Ovary (tissue), 3 donors: Measurements from ENCODE around the gene CILP2.

Source experiments
- EP300 ChIP-seq: sonication (generic); formaldehyde crosslinking; IDR thresholded peaks from one replicate; pipeline ENCODE4 v1.6.1; 2017; ENCODE audit warnings: antibody characterized with exemption
- POLR2A ChIP-seq: fragments of 450-650 bp; IDR thresholded peaks from one replicate; pipeline ENCODE4 v1.6.1; 2017; ENCODE audit warnings: antibody characterized with exemption, mild to moderate bottlenecking, moderate library complexity
- TF ChIP-seq, protein P1 (sequence below), 3 donors: fragments of 450-650 bp in 2 of 3; fragments of 200-600 bp in 1 of 3; IDR thresholded peaks; one replicate each; pipeline versions ENCODE4 v1.5.1 to v1.8.0; 2016 to 2022; ENCODE audit warnings: antibody characterized with exemption in 3 of 3, mild to moderate bottlenecking in 1 of 3
- donor health status: DM: no; HTN: no; CAD: no.

- TF ChIP-seq, protein P1, sequence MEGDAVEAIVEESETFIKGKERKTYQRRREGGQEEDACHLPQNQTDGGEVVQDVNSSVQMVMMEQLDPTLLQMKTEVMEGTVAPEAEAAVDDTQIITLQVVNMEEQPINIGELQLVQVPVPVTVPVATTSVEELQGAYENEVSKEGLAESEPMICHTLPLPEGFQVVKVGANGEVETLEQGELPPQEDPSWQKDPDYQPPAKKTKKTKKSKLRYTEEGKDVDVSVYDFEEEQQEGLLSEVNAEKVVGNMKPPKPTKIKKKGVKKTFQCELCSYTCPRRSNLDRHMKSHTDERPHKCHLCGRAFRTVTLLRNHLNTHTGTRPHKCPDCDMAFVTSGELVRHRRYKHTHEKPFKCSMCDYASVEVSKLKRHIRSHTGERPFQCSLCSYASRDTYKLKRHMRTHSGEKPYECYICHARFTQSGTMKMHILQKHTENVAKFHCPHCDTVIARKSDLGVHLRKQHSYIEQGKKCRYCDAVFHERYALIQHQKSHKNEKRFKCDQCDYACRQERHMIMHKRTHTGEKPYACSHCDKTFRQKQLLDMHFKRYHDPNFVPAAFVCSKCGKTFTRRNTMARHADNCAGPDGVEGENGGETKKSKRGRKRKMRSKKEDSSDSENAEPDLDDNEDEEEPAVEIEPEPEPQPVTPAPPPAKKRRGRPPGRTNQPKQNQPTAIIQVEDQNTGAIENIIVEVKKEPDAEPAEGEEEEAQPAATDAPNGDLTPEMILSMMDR (IDR thresholded peaks at IDR 0.05), result no peak
- TF ChIP-seq POLR2A, result no peak
- TF ChIP-seq EP300, result no peak
Measured at GRCh38 chr19:19528721-19529490, 9.2 kb upstream of the CILP2 start, which contains the start of gene YJEFN3.
